Heart right ventricle (tissue), 16 donors: Measurements from ENCODE around the gene RAB8A. TPM values are rescaled to one million over a fixed set of nuclear protein-coding genes. Genes with fewer than 3 reads are reported as not detected.

Source experiments
- ATAC-seq, 8 donors: fragments of 200-7000 bp; cut with Tn5 transposase; one replicate each; pipeline ENCODE4 v1.9.1; 2020; ENCODE audit warnings: mild to moderate bottlenecking in 8 of 8, moderate library complexity in 8 of 8, moderate number of reproducible peaks in 1 of 8
- DNase-seq, 2 donors: peaks; one replicate each; pipeline ENCODE4 v3.0.0-alpha.2; 2020
- H3K27ac ChIP-seq, 10 donors: fragments of 200-600 bp; sonication (generic) in 2 of 10; one replicate each; pipeline versions ENCODE4 v1.5.0 to v1.8.0; 2020 to 2022; ENCODE audit warnings: mild to moderate bottlenecking in 3 of 10
- H3K27me3 ChIP-seq, 7 donors: fragments of 200-600 bp; one replicate each; pipeline ENCODE4 v1.8.0; 2021 to 2022; ENCODE audit warnings: mild to moderate bottlenecking in 2 of 7
- H3K36me3 ChIP-seq, 9 donors: fragments of 200-600 bp; sonication (generic) in 1 of 9; one replicate each; pipeline versions ENCODE4 v1.5.0 to v1.8.0; 2020 to 2022; ENCODE audit warnings: mild to moderate bottlenecking in 2 of 9
- H3K4me1 ChIP-seq, 9 donors: fragments of 200-600 bp; sonication (generic) in 1 of 9; one replicate each; pipeline versions ENCODE4 v1.5.0 to v1.8.0; 2020 to 2022; ENCODE audit warnings: mild to moderate bottlenecking in 4 of 9
- H3K4me3 ChIP-seq, 10 donors: fragments of 200-600 bp; sonication (generic) in 2 of 10; one replicate each; pipeline versions ENCODE4 v1.5.0 to v1.8.0; 2020 to 2022; ENCODE audit warnings: mild to moderate bottlenecking in 7 of 10, moderate library complexity in 2 of 10
- H3K9me3 ChIP-seq, 11 donors: fragments of 200-600 bp in 10 of 11; sonication (generic) in 2 of 11; one replicate each; pipeline versions ENCODE4 v1.5.0 to v1.8.0; 2013 to 2022; ENCODE audit warnings: mild to moderate bottlenecking in 2 of 11, control low read depth in 1 of 11, moderate library complexity in 1 of 11
- CTCF ChIP-seq, 9 donors: fragments of 200-600 bp; sonication (generic) in 2 of 9; IDR thresholded peaks; one replicate each; pipeline versions ENCODE4 v1.5.0 to v1.8.0; 2021 to 2022; ENCODE audit warnings: antibody characterized with exemption in 9 of 9, mild to moderate bottlenecking in 5 of 9, moderate library complexity in 1 of 9
- WGBS, 2 donors: extraction: QIAGEN DNeasy Blood & Tissue Kit; methylation state at CpG; one replicate each; pipeline ENCODE4 v1.1.7; 2013; ENCODE audit warnings: inconsistent platforms in 1 of 2; 5-methylcytosine and 5-hydroxymethylcytosine counted together
- intact Hi-C, 10 donors: fragments of 100-400 bp; cut with DNase I; formaldehyde crosslinking; loops; one replicate each; pipeline versions ENCODE4 v1.11.1 to v1.14.2; 2022
- polyA plus RNA-seq, 2 donors: library from polyadenylated mRNA; stranded (reverse); fragments of 200-250 nt; gene quantifications; one replicate each; pipeline ENCODE4 v1.2.3, GENCODE V29; 2013
- total RNA-seq, 10 donors: library from RNA; stranded (reverse); fragmentation: NEBNext Ultra II Directional in 3 of 10; extraction: Animal tissue kit (Norgen Biotek cat#: 25700) in 3 of 10; gene quantifications; one replicate each; pipeline versions ENCODE4 v1.2.1 to v1.2.4, GENCODE V29; 2021 to 2023
- donor health status: Arrhythmogenic right ventricular cardiomyopathy.
- donor health status: ischemic (EF 13 %, LVEDD 7.1; RV severe dilation, severe dysfunction).
- donor health status: healthy with polysubstance abuse.
- donor health status: DM: no; HTN: yes; CAD: no.
- donor health status: DM: no; HTN: no; CAD: no.
- donor health status: ischemic (EF 25% LVEDD 6.9; RV normal size, moderate dysfunction).
- donor health status: ischemic (EF 25% LVEDD 5.7; RV mildly dilated, moderate dysfunction).
- donor health status: healthy.
- donor health status: DM: yes; HTN: yes; CAD: no.
- donor health status: Ischemic cardiomyopathy.
- donor health status: ischemic (EF 35%, LVEDD 5.7; RV mildly dilated, moderate dysfunction).
- donor health status: nonischemic (EF 11% LVEDD 7.7; RV severe dilation, severe dysfunction).
- donor health status: DM: yes; HTN: yes; CAD: no.
- donor health status: PGD.
- donor health status: ischemic (EF 29% LVEDD 5.4; RV normal size, mild dysfunction).
- donor health status: nonischemic (EF 23%, LVEDD 6.1; RV moderate dilation, normal function).

The RAB8A gene
- total and polyA plus RNA-seq, 12 donors = 12.1 to 47.4 (median 19.5) TPM

- peak overlapping the region in 1 of 10 donors; percentile 86 for H3K27ac ChIP-seq
- H3K4me3 ChIP-seq = no peak overlapping the region
- no peaks in the 10 kb centered on the region for H3K9me3 ChIP-seq
- 64 to 66% methylated on average over 4 of the region's 4 CpGs for WGBS, 2 donors
- intact Hi-C loops = no loop called here
- ATAC-seq (no peak), DNase-seq (no peak)
- H3K27me3 ChIP-seq = peaks cover 0 to 19% (median 11%) of the 10 kb centered on the region in 7 donors
- peaks cover 0 to 51% (median 0%) of the 10 kb centered on the region in 9 donors for H3K4me1 ChIP-seq
- H3K36me3 ChIP-seq = no peaks in the 10 kb centered on the region
- no peak for TF ChIP-seq CTCF (IDR thresholded peaks at IDR 0.05)
Observed at GRCh38 chr19:16141043-16141442, 29.4 kb downstream of the RAB8A start.

- Histone ChIP-seq H3K27ac (peak overlapping the region in 1 of 10 donors; percentile 86), H3K4me1 (peaks cover 0 to 54% (median 0%) of the 10 kb centered on the region in 9 donors), H3K9me3 (no peaks in the 10 kb centered on the region), H3K27me3 (peaks cover 0 to 19% (median 11%) of the 10 kb centered on the region in 7 donors), H3K36me3 (no peaks in the 10 kb centered on the region), H3K4me3 (no peak overlapping the region)
- TF ChIP-seq CTCF (IDR thresholded peaks at IDR 0.05) = no peak
- ATAC-seq = no peak
- intact Hi-C loops = no loop called here
- 82 to 89% methylated on average over 9 of the region's 9 CpGs for WGBS, 2 donors
- DNase-seq = no peak
Observed at GRCh38 chr19:16142032-16142580, 30.4 kb downstream of the RAB8A start.

GRCh38 chr19:16143399-16144215 lies 31.9 kb downstream of the RAB8A start, which contains the start of gene HSH2D:
HSH2D (plus strand) TSS chr19:16143685; CDS start chr19:16148751, 5,066 bp downstream.
- intact Hi-C loops = no loop called here
- no peak for TF ChIP-seq CTCF (IDR thresholded peaks at IDR 0.05)

GRCh38 chr19:16144216-16144581 lies 32.5 kb downstream of the RAB8A start:
- peak overlapping the region in 2 of 10 donors; percentile 15 to 49 for H3K4me3 ChIP-seq
- peaks cover 0 to 19% (median 11%) of the 10 kb centered on the region in 7 donors for H3K27me3 ChIP-seq
- peak overlapping the region in 2 of 10 donors; percentile 40 to 86 for H3K27ac ChIP-seq
- no peaks in the 10 kb centered on the region for H3K36me3 ChIP-seq
- intact Hi-C loops = no loop called here
- TF ChIP-seq CTCF (IDR thresholded peaks at IDR 0.05) = no peak
- H3K9me3 ChIP-seq = no peaks in the 10 kb centered on the region
- DNase-seq (no peak), ATAC-seq (no peak)
- 73 to 82% methylated on average over 1 of the region's 1 CpG for WGBS, 2 donors
- peaks cover 0 to 73% (median 0%) of the 10 kb centered on the region in 9 donors for H3K4me1 ChIP-seq

More at GRCh38 chr19:16143399-16144215, 31.9 kb downstream of the RAB8A start, which contains the start of gene HSH2D:
- peak within 1 kb of the TSS in 2 of 10 donors; percentile 40 to 86 for H3K27ac ChIP-seq
- WGBS, 2 donors = 41 to 45% methylated on average over 13 of the region's 13 CpGs
- H3K4me1 ChIP-seq = peaks cover 0 to 67% (median 0%) of the 10 kb centered on the region in 9 donors
- DNase-seq (peak in 1 of 2 donors; percentile 30), ATAC-seq (peak in 4 of 8 donors; percentile 51 to 69 (median 53))
- H3K4me3 ChIP-seq = peak within 1 kb of the TSS in 2 of 10 donors; percentile 15 to 49
- H3K9me3 ChIP-seq = no peaks in the 10 kb centered on the region
- no peaks in the 10 kb centered on the region for H3K36me3 ChIP-seq
- peaks cover 0 to 19% (median 11%) of the 10 kb centered on the region in 7 donors for H3K27me3 ChIP-seq
